Vagina (tissue), 2 donors: ENCODE data around the gene TUT4. TPM values are rescaled to one million over a fixed set of nuclear protein-coding genes. Genes with fewer than 3 reads are reported as not detected.

ENCODE experiments used
- DNase-seq, 2 donors: peaks; one replicate each; pipeline ENCODE4 v3.0.0-alpha.2; 2017; ENCODE audit errors: extremely low spot score in 2 of 2
- H3K27ac ChIP-seq: fragments of 200-600 bp; sonication (generic); one replicate; pipeline ENCODE4 v1.5.1; 2019
- H3K27me3 ChIP-seq: fragments of 200-600 bp; sonication (generic); one replicate; pipeline ENCODE4 v1.5.1; 2019
- H3K36me3 ChIP-seq, 2 donors: fragments of 200-600 bp; sonication (generic); one replicate each; pipeline ENCODE4 v1.5.1; 2017 to 2019
- H3K4me1 ChIP-seq: fragments of 200-600 bp; sonication (generic); one replicate; pipeline ENCODE4 v1.5.1; 2019
- H3K4me3 ChIP-seq, 2 donors: fragments of 200-600 bp; sonication (generic); 1 replicate in 1 of 2; 2 replicates in 1 of 2; pipeline ENCODE4 v1.5.1; 2016 to 2019
- H3K9me3 ChIP-seq: fragments of 200-600 bp; sonication (generic); one replicate; pipeline ENCODE4 v1.5.1; 2019
- CTCF ChIP-seq, 3 experiments: fragments of 450-650 bp in 2 of 3; fragments of 200-600 bp in 1 of 3; sonication (generic) in 1 of 3; IDR thresholded peaks; one replicate each; pipeline ENCODE4 v1.5.1; 2017 to 2019; ENCODE audit warnings: antibody characterized with exemption in 3 of 3, mild to moderate bottlenecking in 2 of 3, moderate library complexity in 2 of 3
- POLR2A ChIP-seq, 2 donors: fragments of 450-650 bp; IDR thresholded peaks; one replicate each; pipeline ENCODE4 v1.6.1; 2017; ENCODE audit warnings: antibody characterized with exemption in 2 of 2, mild to moderate bottlenecking in 2 of 2, moderate library complexity in 2 of 2
- POLR2AphosphoS5 ChIP-seq, 2 donors: sonication (generic); formaldehyde crosslinking; IDR thresholded peaks; one replicate each; pipeline ENCODE4 v1.9.0; 2017; ENCODE audit warnings: antibody characterized with exemption in 2 of 2, mild to moderate bottlenecking in 2 of 2, low read depth in 1 of 2; ENCODE audit not compliant: insufficient read depth in 1 of 2
- intact Hi-C: fragments of 100-400 bp; cut with DNase I; formaldehyde crosslinking; loops from one replicate; pipeline ENCODE4 v1.15.1; 2023
- total RNA-seq: library from RNA; depleted of rRNA; stranded (reverse); fragments of >200 nt; gene quantifications from one replicate; pipeline ENCODE4 v1.2.3, GENCODE V29; 2016

The TUT4 gene
- total RNA-seq, 1 donor from 2014 or later: 78.1 TPM

GRCh38 chr1:52550447-52550846, 2.4 kb downstream of the TUT4 start:
- intact Hi-C loops: no loop called here
- peaks cover 43% of the 10 kb centered on the region for H3K4me1 ChIP-seq
- H3K27me3 ChIP-seq: no peaks in the 10 kb centered on the region
- DNase-seq: no peak
- H3K4me3 ChIP-seq: no peak overlapping the region
- H3K9me3 ChIP-seq: no peaks in the 10 kb centered on the region
- H3K27ac ChIP-seq: no peak overlapping the region
- no peak for TF ChIP-seq POLR2AphosphoS5 (IDR thresholded peaks at IDR 0.05; ENCODE audit: insufficient read depth in 1 of 2, low read depth in 1 of 2)
- no peak for TF ChIP-seq CTCF (IDR thresholded peaks at IDR 0.05)
- TF ChIP-seq POLR2A (IDR thresholded peaks at IDR 0.05): no peak
- H3K36me3 ChIP-seq: no peaks in the 10 kb centered on the region

GRCh38 chr1:52549267-52549666, 3.6 kb downstream of the TUT4 start:
- DNase-seq: no peak
- intact Hi-C loops: no loop called here
- peaks cover 35% of the 10 kb centered on the region for H3K4me1 ChIP-seq
- no peaks in the 10 kb centered on the region for H3K9me3 ChIP-seq
- no peaks in the 10 kb centered on the region for H3K36me3 ChIP-seq
- no peaks in the 10 kb centered on the region for H3K27me3 ChIP-seq
- no peak overlapping the region for H3K27ac ChIP-seq
- H3K4me3 ChIP-seq: no peak overlapping the region
- no peak for TF ChIP-seq POLR2A (IDR thresholded peaks at IDR 0.05)
- no peak for TF ChIP-seq POLR2AphosphoS5 (IDR thresholded peaks at IDR 0.05; ENCODE audit: insufficient read depth in 1 of 2, low read depth in 1 of 2)
- no peak for TF ChIP-seq CTCF (IDR thresholded peaks at IDR 0.05)

GRCh38 chr1:52546852-52547251, 6.0 kb downstream of the TUT4 start:
- intact Hi-C loops: no loop called here
- peaks cover 0 to 5% of the 10 kb centered on the region in 2 donors for H3K36me3 ChIP-seq
- H3K27ac ChIP-seq: no peak overlapping the region
- no peak for TF ChIP-seq CTCF (IDR thresholded peaks at IDR 0.05)
- TF ChIP-seq POLR2AphosphoS5 (IDR thresholded peaks at IDR 0.05; ENCODE audit: insufficient read depth in 1 of 2, low read depth in 1 of 2): no peak
- no peak for TF ChIP-seq POLR2A (IDR thresholded peaks at IDR 0.05)
- peaks cover 27% of the 10 kb centered on the region for H3K4me1 ChIP-seq
- H3K27me3 ChIP-seq: no peaks in the 10 kb centered on the region
- no peak overlapping the region for H3K4me3 ChIP-seq
- no peak for DNase-seq
- H3K9me3 ChIP-seq: peaks cover 8% of the 10 kb centered on the region

- no peak overlapping the region for H3K4me3 ChIP-seq
- intact Hi-C loops: no loop called here
- H3K27ac ChIP-seq: no peak overlapping the region
- no peak for DNase-seq
- H3K4me1 ChIP-seq: peaks cover 7% of the 10 kb centered on the region
- TF ChIP-seq CTCF (IDR thresholded peaks at IDR 0.05) (no peak), POLR2A (IDR thresholded peaks at IDR 0.05) (no peak), POLR2AphosphoS5 (IDR thresholded peaks at IDR 0.05; ENCODE audit: insufficient read depth in 1 of 2, low read depth in 1 of 2) (no peak)
- no peaks in the 10 kb centered on the region for H3K27me3 ChIP-seq
- peaks cover 11% of the 10 kb centered on the region for H3K9me3 ChIP-seq
- H3K36me3 ChIP-seq: peaks cover 0 to 7% of the 10 kb centered on the region in 2 donors
These were observed 8.0 kb downstream of the TUT4 start for GRCh38 chr1:52544665-52545525.

GRCh38 chr1:52542085-52542688, 10.7 kb downstream of the TUT4 start:
- intact Hi-C loops: no loop called here
- TF ChIP-seq POLR2A (IDR thresholded peaks at IDR 0.05) (no peak), POLR2AphosphoS5 (IDR thresholded peaks at IDR 0.05; ENCODE audit: insufficient read depth in 1 of 2, low read depth in 1 of 2) (no peak), CTCF (IDR thresholded peaks at IDR 0.05) (no peak)
- no peak for DNase-seq
- Histone ChIP-seq H3K27ac (no peak overlapping the region), H3K4me1 (peaks cover 8% of the 10 kb centered on the region), H3K9me3 (peaks cover 11% of the 10 kb centered on the region), H3K4me3 (no peak overlapping the region), H3K27me3 (no peaks in the 10 kb centered on the region), H3K36me3 (peaks cover 0 to 7% of the 10 kb centered on the region in 2 donors)
